Body of pancreas (tissue), 4 donors: ENCODE data around the gene LTBR. TPM values are rescaled to one million over a fixed set of nuclear protein-coding genes. Genes with fewer than 3 reads are reported as not detected.

Experiments used
- ATAC-seq: fragments of 150-250 bp; one replicate; pipeline ENCODE4 v1.9.1; 2016
- DNase-seq, 4 donors: peaks; one replicate each; pipeline ENCODE4 v3.0.0-alpha.2; 2019
- H3K27ac ChIP-seq, 4 donors: fragments of 200-600 bp; sonication (generic); 1 replicate in 3 of 4; 2 replicates in 1 of 4; pipeline versions ENCODE4 v1.5.1 to v1.6.1; 2016 to 2019; ENCODE audit warnings: mild to moderate bottlenecking in 1 of 4, mixed read lengths in 1 of 4, moderate library complexity in 1 of 4
- H3K27me3 ChIP-seq, 2 donors: fragments of 200-600 bp; sonication (generic); one replicate each; pipeline ENCODE4 v1.6.0; 2016; ENCODE audit warnings: mild to moderate bottlenecking in 1 of 2
- H3K36me3 ChIP-seq, 2 donors: fragments of 200-600 bp; sonication (generic); replicated peaks in 1 of 2; 2 replicates each; pipeline ENCODE4 v1.5.1; 2016; ENCODE audit warnings: low read depth in 2 of 2; ENCODE audit not compliant: insufficient read depth in 1 of 2
- H3K4me1 ChIP-seq: fragments of 200-600 bp; sonication (generic); one replicate; pipeline ENCODE4 v1.6.0; 2016
- H3K4me3 ChIP-seq, 2 donors: fragments of 200-600 bp; sonication (generic); 1 replicate in 1 of 2; 2 replicates in 1 of 2; pipeline ENCODE4 v1.5.1; 2016 to 2019
- H3K9me3 ChIP-seq, 3 donors: fragments of 200-600 bp; sonication (generic); 1 replicate in 2 of 3; 2 replicates in 1 of 3; pipeline ENCODE4 v1.5.1; 2016
- CTCF ChIP-seq, 7 experiments: fragments of 450-650 bp in 4 of 7; fragments of 200-600 bp in 3 of 7; sonication (generic) in 3 of 7; IDR thresholded peaks; one replicate each; pipeline ENCODE4 v1.5.1; 2016 to 2019; ENCODE audit warnings: antibody characterized with exemption in 7 of 7
- POLR2A ChIP-seq, 3 donors: fragments of 450-650 bp; IDR thresholded peaks; one replicate each; pipeline ENCODE4 v1.6.1; 2016; ENCODE audit warnings: antibody characterized with exemption in 3 of 3, mild to moderate bottlenecking in 2 of 3
- WGBS, 2 donors: methylation state at CpG; one replicate each; pipeline ENCODE4 v1.1.5; 2017; 5-methylcytosine and 5-hydroxymethylcytosine counted together
- intact Hi-C: fragments of 100-400 bp; cut with DNase I; formaldehyde crosslinking; loops from one replicate; pipeline ENCODE4 v1.15.1; 2023
- total RNA-seq, 2 donors: library from RNA; depleted of rRNA; stranded (reverse); fragments of >200 nt; gene quantifications; one replicate each; pipeline ENCODE4 v1.1.0, GENCODE V29; 2016

LTBR gene
- total RNA-seq, 2 donors from 2014 or later, result 111 to 173 TPM

GRCh38 chr12:6370576-6370935 is 13.4 kb upstream of the LTBR start:
- H3K27me3 ChIP-seq, result no peaks in the 10 kb centered on the region
- DNase-seq, result no peak
- H3K4me1 ChIP-seq, result peaks cover 34% of the 10 kb centered on the region
- intact Hi-C loops, result loop anchor here (5.0 kb wide), 1 partner anchor 43 kb away; no protein-coding TSS in a partner anchor
- 72 to 82% methylated on average over 4 of the region's 4 CpGs for WGBS, 2 donors
- H3K27ac ChIP-seq, result peak overlapping the region; percentile 33 to 91 (median 87)
- no peaks in the 10 kb centered on the region for H3K36me3 ChIP-seq
- H3K9me3 ChIP-seq, result no peaks in the 10 kb centered on the region
- H3K4me3 ChIP-seq, result no peak overlapping the region
- TF ChIP-seq CTCF (IDR thresholded peaks at IDR 0.05), result no peak
- TF ChIP-seq POLR2A (IDR thresholded peaks at IDR 0.05), result no peak
- no peak for ATAC-seq

- ATAC-seq (peak; percentile 48), DNase-seq (peak; percentile 58 to 82 (median 72))
- intact Hi-C loops, result loop anchor here (5.0 kb wide), 1 partner anchor 44 kb away; no protein-coding TSS in a partner anchor
- Histone ChIP-seq H3K9me3 (no peaks in the 10 kb centered on the region), H3K27me3 (no peaks in the 10 kb centered on the region), H3K27ac (peak overlapping the region in 3 of 4 donors; percentile 90 to 91 (median 90)), H3K4me1 (peaks cover 40% of the 10 kb centered on the region), H3K4me3 (no peak overlapping the region), H3K36me3 (no peaks in the 10 kb centered on the region)
- 37 to 61% methylated on average over 9 to 15 of the region's 15 CpGs for WGBS, 2 donors
- peak in 4 of 7 experiments; percentile 15 to 29 (median 24) for TF ChIP-seq CTCF (IDR thresholded peaks at IDR 0.05)
- TF ChIP-seq POLR2A (IDR thresholded peaks at IDR 0.05), result peak in 2 of 3 donors; percentile 68 to 71
Observed at GRCh38 chr12:6370994-6371754, 12.8 kb upstream of the LTBR start.

GRCh38 chr12:6372403-6373003 is 11.5 kb upstream of the LTBR start:
- ATAC-seq, result no peak
- peak in 3 of 4 donors; percentile 45 to 66 (median 49) for DNase-seq
- H3K36me3 ChIP-seq, result no peaks in the 10 kb centered on the region
- TF ChIP-seq CTCF (IDR thresholded peaks at IDR 0.05), result no peak
- peak in 2 of 3 donors; percentile 42 to 49 for TF ChIP-seq POLR2A (IDR thresholded peaks at IDR 0.05)
- no peaks in the 10 kb centered on the region for H3K9me3 ChIP-seq
- intact Hi-C loops, result loop anchor here (5.0 kb wide), 1 partner anchor 45 kb away; no protein-coding TSS in a partner anchor
- H3K27me3 ChIP-seq, result no peaks in the 10 kb centered on the region
- H3K4me1 ChIP-seq, result peaks cover 54% of the 10 kb centered on the region
- H3K27ac ChIP-seq, result peak overlapping the region; percentile 67 to 91 (median 90)
- 33 to 38% methylated on average over 8 of the region's 8 CpGs for WGBS, 2 donors
- no peak overlapping the region for H3K4me3 ChIP-seq

- Histone ChIP-seq H3K9me3 (no peaks in the 10 kb centered on the region), H3K4me3 (no peak overlapping the region), H3K36me3 (no peaks in the 10 kb centered on the region), H3K27me3 (no peaks in the 10 kb centered on the region), H3K27ac (peak overlapping the region; percentile 50 to 91 (median 90)), H3K4me1 (peaks cover 61% of the 10 kb centered on the region)
- no peak for ATAC-seq
- intact Hi-C loops, result loop anchor here (5.0 kb wide), 1 partner anchor 46 kb away; no protein-coding TSS in a partner anchor
- WGBS, 2 donors, result 47 to 52% methylated on average over 14 of the region's 14 CpGs
- no peak for DNase-seq
- no peak for TF ChIP-seq CTCF (IDR thresholded peaks at IDR 0.05)
- TF ChIP-seq POLR2A (IDR thresholded peaks at IDR 0.05), result no peak
Observed at GRCh38 chr12:6373022-6373787, 10.8 kb upstream of the LTBR start.
